PC-3 (cell line): ENCODE results near the gene MLEC. TPM values are rescaled to one million over a fixed set of nuclear protein-coding genes. Genes with fewer than 3 reads are reported as not detected.

Experiments
- ATAC-seq: fragments of 200-7000 bp; cut with Tn5 transposase; 2 replicates; pipeline ENCODE4 v1.9.1; 2020; ENCODE audit warnings: mild to moderate bottlenecking, moderate library complexity
- BruUV-seq: library from RNA; stranded (reverse); fragments of 400-500 nt; replicated peaks from 2 replicates; lab custom pipeline; 2021; lab: Mats Ljungman, UMichigan
- CTCF ChIA-PET: fragments of 300-600 bp; sonication (Branson Sonifier 250); formaldehyde crosslinking; loops from one replicate; lab custom pipeline; 2022; ENCODE audit warnings: antibody characterized with exemption; lab: Charles Lee
- POLR2A ChIA-PET: fragments of 300-600 bp; sonication (Branson Sonifier 250); formaldehyde crosslinking; loops from one replicate; lab custom pipeline; 2022; ENCODE audit warnings: antibody characterized with exemption; ENCODE audit not compliant: unreplicated experiment; lab: Charles Lee
- DNase-seq: peaks from one replicate; pipeline ENCODE4 v3.0.0-alpha.2; 2015
- H2AFZ ChIP-seq: fragments of 300-600 bp; sonication (generic); 2 replicates; pipeline ENCODE4 v1.6.0; 2016; ENCODE audit warnings: antibody characterized with exemption, low read length
- H3F3A ChIP-seq: fragments of 300-600 bp; sonication (generic); one replicate; pipeline ENCODE4 v1.6.0; 2017; ENCODE audit warnings: antibody characterized with exemption, low read length, control low read depth, mild to moderate bottlenecking; ENCODE audit not compliant: unreplicated experiment
- H3K27ac ChIP-seq: fragments of 300-600 bp; sonication (generic); 2 replicates; pipeline ENCODE4 v1.5.1; 2016; ENCODE audit warnings: mild to moderate bottlenecking, low read length
- H3K27me3 ChIP-seq: fragments of 300-600 bp; sonication (generic); 2 replicates; pipeline ENCODE4 v1.6.1; 2016; ENCODE audit warnings: low read length, mixed read lengths
- H3K36me3 ChIP-seq: fragments of 300-600 bp; sonication (generic); 2 replicates; pipeline ENCODE4 v1.6.1; 2016; ENCODE audit warnings: low read depth, mixed run types, low read length, mixed read lengths
- H3K4me1 ChIP-seq: fragments of 300-600 bp; sonication (generic); 2 replicates; pipeline ENCODE4 v1.5.1; 2016; ENCODE audit warnings: low read length; ENCODE audit not compliant: insufficient read depth
- H3K4me2 ChIP-seq: fragments of 300-600 bp; sonication (generic); 2 replicates; pipeline ENCODE4 v1.6.0; 2016; ENCODE audit warnings: low read length
- H3K4me3 ChIP-seq: fragments of 300-600 bp; sonication (generic); 2 replicates; pipeline ENCODE4 v1.5.1; 2016; ENCODE audit warnings: mild to moderate bottlenecking, low read length, mixed read lengths
- H3K79me2 ChIP-seq: fragments of 300-600 bp; sonication (generic); 2 replicates; pipeline ENCODE4 v1.6.1; 2017; ENCODE audit warnings: low read length, mixed read lengths
- H3K9ac ChIP-seq: fragments of 300-600 bp; sonication (generic); 2 replicates; pipeline ENCODE4 v1.6.0; 2016; ENCODE audit warnings: mild to moderate bottlenecking, low read length
- H3K9me2 ChIP-seq: fragments of 300-600 bp; sonication (generic); replicated peaks from 2 replicates; pipeline ENCODE4 v1.6.1; 2016; ENCODE audit warnings: mixed run types, low read length, mixed read lengths
- H3K9me3 ChIP-seq: fragments of 300-600 bp; sonication (generic); 2 replicates; pipeline ENCODE4 v1.6.1; 2016; ENCODE audit warnings: low read length, mixed read lengths
- H4K20me1 ChIP-seq: fragments of 300-600 bp; sonication (generic); 2 replicates; pipeline ENCODE4 v1.6.1; 2016; ENCODE audit warnings: low read length, mixed read lengths
- CTCF ChIP-seq: fragments of 300-600 bp; sonication (generic); conservative IDR thresholded peaks from 2 replicates; pipeline ENCODE4 v1.5.1; 2017; ENCODE audit warnings: antibody characterized with exemption, low read depth, mild to moderate bottlenecking, low read length
- EZH2 ChIP-seq: fragments of 300-600 bp; sonication (generic); IDR thresholded peaks from one replicate; pipeline ENCODE4 v1.6.1; 2017; ENCODE audit warnings: antibody characterized with exemption, mild to moderate bottlenecking, low read length; ENCODE audit not compliant: unreplicated experiment
- EZH2phosphoT487 ChIP-seq: fragments of 300-600 bp; sonication (generic); IDR thresholded peaks from 2 replicates; pipeline ENCODE4 v1.6.1; 2018; ENCODE audit warnings: mild to moderate bottlenecking, antibody characterized with exemption, low read length, borderline replicate concordance
- intact Hi-C: fragments of 100-400 bp; cut with micrococcal nuclease; formaldehyde crosslinking; loops from 2 replicates; pipeline ENCODE4 v1.9.0; 2023
- total RNA-seq: library from RNA; depleted of rRNA; stranded (reverse); fragments of >200 nt; gene quantifications from 2 replicates; pipeline ENCODE4 v1.2.3, GENCODE V29; 2014

The MLEC gene
- total RNA-seq, 1 experiment from 2014 or later = 158 TPM

- peak overlapping the region; percentile 61; the same call in 1 of the 2 replicates for H3K4me3 ChIP-seq
- ChIA-PET CTCF (no interaction called here), POLR2A (no interaction called here)
- DNase-seq (peak; percentile 63), ATAC-seq (peak; percentile 81)
- no peaks in the 10 kb centered on the region for H3K79me2 ChIP-seq
- intact Hi-C loops = no loop called here
- peak; percentile 86 for TF ChIP-seq EZH2
- no peak for TF ChIP-seq CTCF
- 0 out of 2 replicates have a peak, but pooled peaks have one; percentile 30 for TF ChIP-seq EZH2phosphoT487
- no peaks in the 10 kb centered on the region for H4K20me1 ChIP-seq
- peak overlapping the region; percentile 82 for H3K4me2 ChIP-seq
- H3K27ac ChIP-seq = no peak overlapping the region
- no peaks in the 10 kb centered on the region for H3F3A ChIP-seq
- no peaks in the 10 kb centered on the region for H3K9me3 ChIP-seq
- H3K36me3 ChIP-seq = no peaks in the 10 kb centered on the region
- H2AFZ ChIP-seq = peak overlapping the region; percentile 28; the same call in 1 of the 2 replicates
- peaks cover 31% of the 10 kb centered on the region for H3K27me3 ChIP-seq
- H3K4me1 ChIP-seq = no peaks in the 10 kb centered on the region
- H3K9me2 ChIP-seq = no peaks in the 10 kb centered on the region
- BruUV-seq = no TSS peak
- H3K9ac ChIP-seq = no peak overlapping the region
Observed at GRCh38 chr12:120640861-120641833, 45.8 kb upstream of the MLEC start.

DNA sequence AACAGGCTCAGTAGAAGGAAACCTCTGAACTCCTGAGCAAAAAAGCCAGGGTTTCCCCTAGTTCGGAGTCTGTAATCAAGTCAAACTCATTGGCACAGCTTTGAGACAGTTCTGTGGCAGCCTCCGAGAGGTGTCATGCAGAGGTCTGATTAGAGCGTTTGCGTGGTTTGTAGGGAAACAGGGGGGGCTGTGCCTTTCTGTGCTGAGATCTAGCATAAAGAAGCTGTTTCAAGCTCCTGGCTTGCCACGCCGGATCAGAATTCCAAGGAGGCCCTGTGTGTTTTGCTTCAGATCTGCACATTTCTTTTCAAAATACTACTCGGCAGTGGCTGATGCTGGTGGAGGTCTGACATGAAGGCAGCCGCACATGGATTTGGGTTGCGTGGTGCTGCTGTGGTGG lies 44.8 kb upstream of the MLEC start:
- TF ChIP-seq CTCF (no peak), EZH2phosphoT487 (no peak), EZH2 (no peak)
- Histone ChIP-seq H3K79me2 (no peaks in the 10 kb centered on the region), H3K4me2 (no peak overlapping the region), H3K9ac (no peak overlapping the region), H3K36me3 (no peaks in the 10 kb centered on the region), H3K9me2 (no peaks in the 10 kb centered on the region), H3K27ac (no peak overlapping the region), H2AFZ (no peak overlapping the region), H3F3A (no peaks in the 10 kb centered on the region), H3K4me3 (no peak overlapping the region), H3K4me1 (no peaks in the 10 kb centered on the region), H3K9me3 (no peaks in the 10 kb centered on the region), H4K20me1 (no peaks in the 10 kb centered on the region), H3K27me3 (peaks cover 31% of the 10 kb centered on the region)
- DNase-seq = no peak
- ChIA-PET CTCF (interaction anchor here (0.6 kb wide), 1 partner anchor 454 kb away, joined by 3 read pairs; no protein-coding TSS in a partner anchor), POLR2A (no interaction called here)
- no TSS peak for BruUV-seq
- intact Hi-C loops = no loop called here
- ATAC-seq = no peak
